Upper lobe of right lung (tissue), 1 donor: ENCODE results near the gene FAM151A. TPM values are rescaled to one million over a fixed set of nuclear protein-coding genes. Genes with fewer than 3 reads are reported as not detected.

ENCODE experiments used
- ATAC-seq: fragments of 200-7000 bp; cut with Tn5 transposase; one replicate; pipeline ENCODE4 v1.9.1; 2020; ENCODE audit warnings: mild to moderate bottlenecking, moderate library complexity
- DNase-seq: peaks from one replicate; pipeline ENCODE4 v3.0.0-alpha.2; 2020
- H3K27ac ChIP-seq: fragments of 200-600 bp; one replicate; pipeline ENCODE4 v1.8.0; 2022
- H3K27me3 ChIP-seq: fragments of 200-600 bp; one replicate; pipeline ENCODE4 v1.8.0; 2022; ENCODE audit warnings: mild to moderate bottlenecking
- H3K36me3 ChIP-seq: fragments of 200-600 bp; one replicate; pipeline ENCODE4 v1.8.0; 2022
- H3K4me1 ChIP-seq: fragments of 200-600 bp; one replicate; pipeline ENCODE4 v1.8.0; 2022
- H3K4me3 ChIP-seq: fragments of 200-600 bp; one replicate; pipeline ENCODE4 v1.8.0; 2022; ENCODE audit warnings: mild to moderate bottlenecking
- H3K9me3 ChIP-seq: fragments of 200-600 bp; one replicate; pipeline ENCODE4 v1.8.0; 2022
- CTCF ChIP-seq: fragments of 200-600 bp; IDR thresholded peaks from one replicate; pipeline ENCODE4 v1.8.0; 2022; ENCODE audit warnings: antibody characterized with exemption
- intact Hi-C: fragments of 100-400 bp; cut with DNase I; formaldehyde crosslinking; loops from one replicate; pipeline ENCODE4 v1.11.0; 2022
- total RNA-seq: library from RNA; stranded (reverse); fragmentation: NEBNext Ultra II Directional; extraction: Animal tissue kit (Norgen Biotek cat#: 25700); gene quantifications from one replicate; pipeline ENCODE4 v1.2.1, GENCODE V29; 2021
- donor health status: DM: no; HTN: yes; CAD: no; lungs with severe emphysema.

FAM151A gene
- total RNA-seq, 1 donor from 2014 or later, result not detected

- Histone ChIP-seq H3K27ac (no peak overlapping the region), H3K4me1 (peaks cover 11% of the 10 kb centered on the region), H3K4me3 (no peak overlapping the region), H3K36me3 (no peaks in the 10 kb centered on the region), H3K9me3 (no peaks in the 10 kb centered on the region), H3K27me3 (no peaks in the 10 kb centered on the region)
- ATAC-seq (peak; percentile 51), DNase-seq (peak; percentile 90)
- TF ChIP-seq CTCF, result no peak
- intact Hi-C loops, result no loop called here
Observed at GRCh38 chr1:54577612-54578011, 45.7 kb downstream of the FAM151A start.

GRCh38 chr1:54575605-54576290 lies 47.6 kb downstream of the FAM151A start:
- intact Hi-C loops, result no loop called here
- H3K4me3 ChIP-seq, result no peak overlapping the region
- H3K27ac ChIP-seq, result no peak overlapping the region

GRCh38 chr1:54575161-54575560 lies 48.2 kb downstream of the FAM151A start:
- TF ChIP-seq CTCF, result no peak
- Histone ChIP-seq H3K27me3 (no peaks in the 10 kb centered on the region), H3K4me3 (no peak overlapping the region), H3K27ac (no peak overlapping the region), H3K9me3 (no peaks in the 10 kb centered on the region), H3K4me1 (no peaks in the 10 kb centered on the region), H3K36me3 (no peaks in the 10 kb centered on the region)
- ATAC-seq, result no peak
- intact Hi-C loops, result no loop called here
- DNase-seq, result no peak

More at GRCh38 chr1:54575605-54576290, 47.6 kb downstream of the FAM151A start:
- TF ChIP-seq CTCF, result no peak
- DNase-seq (no peak), ATAC-seq (no peak)
- H3K9me3 ChIP-seq, result no peaks in the 10 kb centered on the region
- H3K27me3 ChIP-seq, result no peaks in the 10 kb centered on the region
- H3K4me1 ChIP-seq, result no peaks in the 10 kb centered on the region
- H3K36me3 ChIP-seq, result no peaks in the 10 kb centered on the region

- Histone ChIP-seq H3K36me3 (no peaks in the 10 kb centered on the region), H3K4me1 (no peaks in the 10 kb centered on the region), H3K27ac (no peak overlapping the region), H3K27me3 (no peaks in the 10 kb centered on the region), H3K4me3 (no peak overlapping the region), H3K9me3 (no peaks in the 10 kb centered on the region)
- intact Hi-C loops, result no loop called here
- no peak for TF ChIP-seq CTCF
- DNase-seq (no peak), ATAC-seq (no peak)
Observed at GRCh38 chr1:54574158-54574778, 49.1 kb downstream of the FAM151A start.

- intact Hi-C loops, result no loop called here
- Histone ChIP-seq H3K27me3 (no peaks in the 10 kb centered on the region), H3K4me1 (no peaks in the 10 kb centered on the region), H3K27ac (no peak overlapping the region), H3K4me3 (no peak overlapping the region), H3K36me3 (no peaks in the 10 kb centered on the region), H3K9me3 (no peaks in the 10 kb centered on the region)
- no peak for DNase-seq
- no peak for TF ChIP-seq CTCF
- ATAC-seq, result no peak
Observed at GRCh38 chr1:54572542-54572850, 50.8 kb downstream of the FAM151A start.
